ENCODE measurements around the gene TMPRSS13.

TMPRSS13 gene

GRCh38 chr11:117912497-117912896, 16.7 kb downstream of the TMPRSS13 start:
- no peak for DNase-seq (ENCODE audit: low read depth in 1 of 2, low spot score in 1 of 2)
- in situ Hi-C loops (cut with HindIII; ENCODE audit: low pct_unique_long_range_greater_than_20kb, low sequenced_read_pairs) = no loop called here
- TF ChIP-seq JUND (IDR thresholded peaks at IDR 0.05; ENCODE audit: low read depth) = no peak

GRCh38 chr11:117911694-117912093, 17.5 kb downstream of the TMPRSS13 start:
- in situ Hi-C loops (cut with HindIII; ENCODE audit: low pct_unique_long_range_greater_than_20kb, low sequenced_read_pairs) = no loop called here
- TF ChIP-seq JUND (IDR thresholded peaks at IDR 0.05; ENCODE audit: low read depth) = no peak
- DNase-seq (ENCODE audit: low read depth in 1 of 2, low spot score in 1 of 2) = no peak

DNA sequence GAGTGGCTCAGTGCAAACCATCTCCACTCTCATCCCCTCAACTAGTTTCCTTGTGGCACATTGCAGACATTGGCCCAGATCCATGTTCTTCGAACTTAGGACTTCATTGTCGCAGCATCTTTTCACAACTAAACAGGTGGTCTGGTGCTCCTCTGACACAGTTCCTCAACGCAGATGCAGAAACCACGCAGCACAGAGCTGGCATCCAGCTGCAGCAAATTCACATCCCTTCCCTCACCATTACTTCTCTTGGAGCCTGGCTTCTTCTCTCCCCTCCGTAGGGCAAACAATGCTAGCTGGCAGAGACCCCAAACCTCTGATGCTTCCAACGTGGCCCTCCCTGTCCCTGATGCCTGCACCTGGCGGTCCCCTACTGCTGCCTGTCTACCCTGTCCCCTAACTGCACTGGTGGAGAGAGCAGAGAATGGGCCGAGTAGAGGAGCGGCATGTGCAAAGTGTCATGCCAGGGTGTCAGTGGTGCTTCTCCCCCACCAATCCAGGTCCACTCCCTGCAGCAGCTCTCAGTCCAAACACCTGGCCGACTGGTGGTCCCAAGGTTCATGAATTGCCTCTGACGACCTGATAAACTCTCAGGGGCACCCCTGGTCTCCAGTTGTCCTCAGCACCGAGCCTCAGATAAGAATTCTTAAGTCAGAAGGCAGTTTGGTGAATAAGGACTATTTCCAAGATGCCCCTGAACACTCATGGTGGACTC, 18.1 kb downstream of the TMPRSS13 start:
- TF ChIP-seq JUND (IDR thresholded peaks at IDR 0.05; ENCODE audit: low read depth) = no peak
- in situ Hi-C loops (cut with HindIII; ENCODE audit: low pct_unique_long_range_greater_than_20kb, low sequenced_read_pairs) = no loop called here
- no peak for DNase-seq (ENCODE audit: low read depth in 1 of 2, low spot score in 1 of 2)

- no peak for TF ChIP-seq JUND (IDR thresholded peaks at IDR 0.05; ENCODE audit: low read depth)
- in situ Hi-C loops (cut with HindIII; ENCODE audit: low pct_unique_long_range_greater_than_20kb, low sequenced_read_pairs) = no loop called here
- no peak for DNase-seq (ENCODE audit: low read depth in 1 of 2, low spot score in 1 of 2)
Observed at GRCh38 chr11:117910525-117910924, 18.7 kb downstream of the TMPRSS13 start.

- DNase-seq (ENCODE audit: low read depth in 1 of 2, low spot score in 1 of 2) = no peak
- TF ChIP-seq JUND (IDR thresholded peaks at IDR 0.05; ENCODE audit: low read depth) = no peak
- in situ Hi-C loops (cut with HindIII; ENCODE audit: low pct_unique_long_range_greater_than_20kb, low sequenced_read_pairs) = no loop called here
Observed at GRCh38 chr11:117909611-117910382, 19.4 kb downstream of the TMPRSS13 start.

- no peak for TF ChIP-seq JUND (IDR thresholded peaks at IDR 0.05; ENCODE audit: low read depth)
- in situ Hi-C loops (cut with HindIII; ENCODE audit: low pct_unique_long_range_greater_than_20kb, low sequenced_read_pairs) = no loop called here
- no peak for DNase-seq (ENCODE audit: low read depth in 1 of 2, low spot score in 1 of 2)
Observed at GRCh38 chr11:117908959-117909610, 20.1 kb downstream of the TMPRSS13 start.

DNA sequence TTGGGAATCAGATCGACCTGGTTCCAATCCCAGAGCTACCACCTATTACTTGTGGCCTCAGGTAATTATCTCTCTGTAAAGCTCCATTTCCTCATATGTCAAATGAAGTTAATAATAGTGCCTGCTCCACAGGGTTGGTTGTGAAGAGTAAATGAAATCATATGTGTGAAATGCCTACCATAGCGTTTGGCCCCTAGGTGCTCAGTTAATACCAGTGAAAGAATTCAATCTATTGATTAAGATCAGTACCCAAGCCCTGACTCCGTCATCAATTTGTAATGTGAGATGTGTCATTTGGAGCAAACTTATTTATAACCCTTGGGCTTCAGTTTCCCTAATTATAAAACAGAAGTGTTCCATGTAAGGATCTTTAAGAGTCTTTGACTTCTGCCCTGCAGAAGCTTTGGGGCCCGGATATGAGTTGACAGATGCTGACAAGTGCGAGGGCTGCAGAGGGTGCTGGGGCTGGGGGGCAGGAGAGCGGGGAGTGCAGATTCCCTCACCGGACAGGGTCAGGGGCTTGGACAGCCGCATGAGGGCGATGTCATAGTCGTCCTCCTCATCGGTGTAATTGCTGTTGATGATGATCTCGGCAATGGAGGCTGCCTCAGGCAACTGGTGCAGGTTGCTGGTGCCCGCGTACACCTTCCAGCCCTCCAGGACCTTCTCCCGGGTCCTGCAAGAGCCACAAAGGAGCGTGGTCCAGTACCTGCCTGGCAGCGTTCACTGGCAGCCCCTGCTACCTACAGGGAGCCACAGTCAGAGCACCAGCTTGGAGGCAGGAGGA, 20.9 kb downstream of the TMPRSS13 start:
- in situ Hi-C loops (cut with HindIII; ENCODE audit: low pct_unique_long_range_greater_than_20kb, low sequenced_read_pairs) = no loop called here
- no peak for TF ChIP-seq JUND (IDR thresholded peaks at IDR 0.05; ENCODE audit: low read depth)
- DNase-seq (ENCODE audit: low read depth in 1 of 2, low spot score in 1 of 2) = no peak

DNA sequence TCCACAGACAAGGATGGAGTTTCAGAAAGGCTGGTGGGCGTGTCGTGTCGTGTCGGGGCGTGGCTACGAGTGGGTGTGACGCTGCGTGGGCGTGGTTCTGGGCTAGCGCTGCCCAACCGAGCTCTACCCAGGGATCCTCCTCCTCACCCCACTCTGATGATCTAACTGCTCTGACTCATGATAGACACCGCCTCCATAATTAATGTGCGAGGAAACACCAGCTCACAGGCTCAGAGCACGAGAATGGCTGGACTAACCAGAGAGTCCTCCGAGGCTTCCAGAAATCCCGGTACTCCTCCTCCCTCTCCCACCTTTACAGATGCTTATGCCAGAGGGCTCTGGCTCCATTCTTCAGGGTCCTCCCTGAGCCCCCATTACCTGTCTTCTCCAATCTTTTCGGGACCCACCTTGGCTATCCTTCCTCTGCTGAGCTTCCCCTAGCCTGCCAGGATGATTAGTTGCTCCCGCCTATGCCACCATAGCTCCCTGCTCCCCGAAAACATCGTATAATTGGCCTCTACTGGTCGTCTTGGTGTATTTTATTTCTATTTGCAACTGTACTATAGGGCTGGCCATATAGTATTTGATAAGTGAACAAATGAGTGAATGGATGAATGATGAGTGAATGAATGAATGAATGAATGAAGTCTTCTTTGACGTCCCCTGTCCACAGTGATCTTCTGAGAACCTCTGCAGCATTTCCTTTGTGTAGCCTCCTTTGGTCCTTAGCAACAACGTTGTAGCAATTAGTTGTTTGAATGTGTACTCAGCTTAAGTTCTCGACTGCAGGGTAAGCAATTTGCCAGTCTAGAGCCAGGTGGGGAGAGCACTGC, 21.7 kb downstream of the TMPRSS13 start:
- in situ Hi-C loops (cut with HindIII; ENCODE audit: low pct_unique_long_range_greater_than_20kb, low sequenced_read_pairs) = no loop called here
- TF ChIP-seq JUND (IDR thresholded peaks at IDR 0.05; ENCODE audit: low read depth) = 0 out of 2 replicates have a peak, but pooled peaks have one; percentile 41
- peak; percentile 92 to 98 for DNase-seq (ENCODE audit: low read depth in 1 of 2, low spot score in 1 of 2)

DNA sequence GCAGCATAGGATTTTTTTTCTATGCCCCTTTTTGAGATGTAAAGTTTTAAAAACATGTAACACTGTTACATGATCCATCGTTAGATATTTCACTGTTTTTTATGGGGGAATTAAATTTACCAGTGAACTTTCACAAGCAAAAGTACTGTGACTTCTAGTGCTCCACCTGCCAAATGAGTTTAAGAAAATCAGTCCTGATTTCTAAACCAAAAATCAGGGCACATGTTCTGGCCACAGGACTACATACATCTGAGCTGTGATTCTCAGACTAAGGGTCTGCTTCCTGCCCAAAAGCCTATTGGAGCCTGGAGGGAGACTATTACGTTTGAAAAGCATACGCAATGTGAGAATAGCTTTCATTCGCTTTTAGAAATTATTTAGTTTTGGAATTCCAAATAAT, 22.5 kb downstream of the TMPRSS13 start:
- in situ Hi-C loops (cut with HindIII; ENCODE audit: low pct_unique_long_range_greater_than_20kb, low sequenced_read_pairs) = no loop called here
- TF ChIP-seq JUND (IDR thresholded peaks at IDR 0.05; ENCODE audit: low read depth) = no peak
- no peak for DNase-seq (ENCODE audit: low read depth in 1 of 2, low spot score in 1 of 2)

DNA sequence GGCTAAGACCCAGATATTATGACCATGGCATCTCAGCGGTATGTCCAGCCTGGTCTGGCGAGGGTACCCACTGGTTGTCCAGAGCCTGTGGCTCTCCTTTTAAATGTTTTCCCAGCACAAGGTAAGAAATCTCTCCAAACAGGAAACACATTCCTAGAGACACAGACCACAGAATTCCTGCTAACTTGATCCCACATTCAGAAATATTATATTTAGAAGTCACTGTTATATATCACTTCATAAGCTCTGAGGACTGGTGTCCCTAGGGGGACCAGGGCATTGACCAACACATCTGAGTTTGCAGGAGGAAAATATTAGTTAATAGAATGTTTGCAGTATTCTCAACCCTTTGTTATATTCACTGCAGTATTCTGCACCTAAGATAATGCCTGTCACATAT, 23.1 kb downstream of the TMPRSS13 start:
- TF ChIP-seq JUND (IDR thresholded peaks at IDR 0.05; ENCODE audit: low read depth) = no peak
- no peak for DNase-seq (ENCODE audit: low read depth in 1 of 2, low spot score in 1 of 2)
- in situ Hi-C loops (cut with HindIII; ENCODE audit: low pct_unique_long_range_greater_than_20kb, low sequenced_read_pairs) = no loop called here

DNA sequence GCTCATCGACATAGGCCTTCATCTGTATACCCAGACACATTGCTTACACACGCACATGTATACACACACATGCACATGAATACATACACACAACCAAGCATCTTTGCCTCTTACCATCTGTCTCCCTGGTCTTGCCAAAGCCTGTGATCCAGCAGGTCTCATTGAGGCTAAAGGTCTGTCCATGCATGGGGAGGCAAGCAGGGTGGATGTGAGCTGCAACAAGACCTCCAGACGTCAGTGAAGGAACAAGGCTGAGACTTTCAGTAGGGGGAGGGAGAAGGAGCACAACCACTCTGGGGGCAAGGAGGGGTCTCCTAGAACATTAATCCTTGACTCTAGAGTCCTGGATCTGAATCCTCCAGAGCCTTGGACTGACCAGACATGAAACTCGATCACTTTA, 23.7 kb downstream of the TMPRSS13 start:
- TF ChIP-seq JUND (IDR thresholded peaks at IDR 0.05; ENCODE audit: low read depth) = no peak
- no peak for DNase-seq (ENCODE audit: low read depth in 1 of 2, low spot score in 1 of 2)
- in situ Hi-C loops (cut with HindIII; ENCODE audit: low pct_unique_long_range_greater_than_20kb, low sequenced_read_pairs) = no loop called here
